Hair follicular keratinocyte (primary cell): Measurements from ENCODE around the gene NDUFA6. TPM values are rescaled to one million over a fixed set of nuclear protein-coding genes. Genes with fewer than 3 reads are reported as not detected.

Experiments used
- total RNA-seq: library from RNA; depleted of rRNA; stranded (reverse); fragments of >200 nt; gene quantifications from 2 replicates; pipeline ENCODE4 v1.2.3, GENCODE V29; 2015

The NDUFA6 gene
- 47.7 and 54.7 TPM in 2 replicates for total RNA-seq

DNA sequence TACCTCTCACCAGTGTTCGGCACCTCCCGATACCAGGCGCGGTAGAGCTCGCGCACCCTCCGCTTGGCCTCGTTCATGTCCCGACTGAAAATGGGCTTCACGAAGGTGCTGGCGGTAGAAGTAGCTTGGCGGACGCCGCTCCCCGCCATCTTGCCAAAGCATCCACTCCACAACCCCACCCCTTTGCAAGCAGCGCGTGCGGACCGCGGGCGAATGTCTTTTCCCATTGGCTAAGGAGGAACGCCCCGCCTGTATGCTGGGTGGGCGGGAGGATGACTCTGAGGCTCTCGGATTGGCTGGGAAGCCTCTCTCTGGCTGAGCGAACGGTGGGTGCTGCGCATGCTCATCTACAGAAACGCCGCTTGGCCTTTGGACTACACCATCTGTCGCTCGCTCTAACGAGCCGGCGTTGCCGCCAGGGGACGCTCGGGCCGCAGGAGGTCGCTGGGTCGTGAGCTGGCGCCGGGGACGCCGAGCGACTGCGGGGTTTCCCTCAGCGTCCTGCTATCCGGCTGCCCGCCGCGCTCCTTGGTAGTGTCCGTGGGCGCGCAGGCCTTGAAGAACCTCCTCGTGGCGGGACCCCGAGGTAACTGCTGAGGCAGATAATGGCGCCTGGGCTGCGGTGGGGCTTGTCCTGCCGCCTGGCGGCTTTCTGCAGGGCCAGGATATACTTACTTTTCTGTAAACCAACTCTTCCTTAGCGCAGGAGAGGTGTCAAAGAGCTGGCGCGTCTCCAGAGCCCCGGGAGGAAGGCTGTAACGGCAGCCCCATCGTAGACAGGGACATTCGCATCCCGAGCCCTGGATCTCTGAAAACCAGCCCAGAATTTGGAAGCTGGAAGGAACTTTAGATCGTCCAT is at the start of gene NDUFA6:
Gene NDUFA6 (minus strand): TSS at position 177 of the 859 bp plus-strand sequence. CDS start 28 bp downstream, at position 149.

DNA sequence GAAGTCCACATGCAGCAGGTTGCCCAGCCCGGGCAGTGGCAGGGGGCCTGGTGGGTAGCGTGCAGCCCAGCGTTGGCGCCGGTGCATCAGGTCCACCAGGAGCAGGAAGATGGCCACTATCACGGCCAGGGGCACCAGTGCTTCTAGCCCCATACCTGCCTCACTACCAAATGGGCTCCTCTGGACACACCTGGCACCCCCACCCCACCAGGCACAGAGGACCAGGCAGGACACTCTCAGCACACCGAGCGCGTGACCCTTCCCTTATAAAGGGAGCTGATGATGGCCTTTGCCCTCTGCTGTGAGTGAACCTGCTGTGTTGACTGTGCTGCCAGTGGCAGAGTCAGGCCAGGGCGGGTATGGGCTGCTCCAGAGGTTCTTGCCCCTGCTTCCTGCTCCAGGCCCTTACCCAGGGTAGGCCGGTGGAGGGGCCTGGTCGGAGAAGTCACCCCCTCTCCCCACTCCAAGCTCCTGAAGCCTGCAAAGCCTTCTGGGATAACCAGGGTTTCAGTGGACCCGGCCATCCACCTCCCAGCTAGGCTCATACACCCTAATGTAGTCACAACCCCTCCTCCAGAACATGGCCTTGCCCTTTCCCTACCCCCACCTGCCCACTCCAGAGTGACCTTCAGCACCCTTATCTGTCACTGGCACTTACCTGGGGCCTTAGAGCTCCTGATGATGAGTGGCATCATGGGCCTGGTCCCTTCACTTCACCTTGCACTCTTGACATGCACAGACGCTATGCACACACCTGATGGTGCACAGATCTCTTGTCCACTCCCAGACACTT is 40.3 kb upstream of the NDUFA6 start, which contains the start of gene CYP2D6:
Gene CYP2D6 (minus strand): TSS at position 172 of the 793 bp plus-strand sequence. CDS start 19 bp downstream, at position 153.

DNA sequence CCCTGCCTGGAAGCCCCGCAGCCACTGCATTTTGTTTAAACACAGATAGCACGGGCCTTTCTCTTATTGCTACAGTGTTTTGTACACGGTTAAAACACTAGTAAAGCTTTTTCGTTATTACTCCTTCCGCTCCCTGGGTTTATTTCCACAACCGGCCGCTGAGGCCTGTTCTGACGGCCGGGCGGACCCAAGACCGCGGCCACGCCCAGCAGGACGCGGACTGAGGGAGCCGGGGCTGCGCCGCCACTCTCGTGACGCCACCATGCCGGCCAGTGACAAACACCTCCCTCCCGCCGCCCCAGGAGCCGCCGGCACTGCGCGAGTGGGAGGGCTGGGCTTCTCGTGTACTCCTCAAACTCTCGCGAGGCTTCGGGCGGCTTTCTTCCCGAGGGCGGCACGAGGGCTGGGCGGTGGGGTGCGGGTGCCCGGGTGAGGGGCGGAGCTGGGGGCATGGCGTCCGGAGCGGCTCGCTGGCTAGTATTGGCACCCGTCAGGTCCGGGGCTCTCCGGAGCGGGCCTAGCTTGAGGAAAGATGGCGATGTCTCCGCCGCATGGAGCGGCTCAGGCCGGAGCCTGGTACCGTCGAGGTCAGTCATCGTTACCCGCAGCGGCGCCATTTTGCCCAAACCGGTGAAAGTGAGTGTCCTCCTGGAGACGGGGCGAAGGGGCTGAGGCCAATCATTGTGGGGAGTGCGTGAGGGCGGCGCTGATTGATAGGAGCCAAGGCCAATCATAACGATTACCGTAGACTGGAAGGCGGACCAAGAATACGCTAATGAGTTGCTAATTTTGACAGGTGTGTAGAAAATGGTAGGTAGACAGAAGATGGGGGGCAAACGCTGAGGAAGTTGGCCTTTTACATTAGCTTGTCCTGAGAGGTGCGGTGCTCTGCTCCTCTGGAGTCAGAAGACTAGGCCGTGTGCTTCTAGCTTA is 11.0 kb downstream of the NDUFA6 start, which contains the start of gene SMDT1:
Gene SMDT1 (plus strand): TSS at position 382 of the 933 bp plus-strand sequence. CDS start 69 bp downstream, at position 451.

DNA sequence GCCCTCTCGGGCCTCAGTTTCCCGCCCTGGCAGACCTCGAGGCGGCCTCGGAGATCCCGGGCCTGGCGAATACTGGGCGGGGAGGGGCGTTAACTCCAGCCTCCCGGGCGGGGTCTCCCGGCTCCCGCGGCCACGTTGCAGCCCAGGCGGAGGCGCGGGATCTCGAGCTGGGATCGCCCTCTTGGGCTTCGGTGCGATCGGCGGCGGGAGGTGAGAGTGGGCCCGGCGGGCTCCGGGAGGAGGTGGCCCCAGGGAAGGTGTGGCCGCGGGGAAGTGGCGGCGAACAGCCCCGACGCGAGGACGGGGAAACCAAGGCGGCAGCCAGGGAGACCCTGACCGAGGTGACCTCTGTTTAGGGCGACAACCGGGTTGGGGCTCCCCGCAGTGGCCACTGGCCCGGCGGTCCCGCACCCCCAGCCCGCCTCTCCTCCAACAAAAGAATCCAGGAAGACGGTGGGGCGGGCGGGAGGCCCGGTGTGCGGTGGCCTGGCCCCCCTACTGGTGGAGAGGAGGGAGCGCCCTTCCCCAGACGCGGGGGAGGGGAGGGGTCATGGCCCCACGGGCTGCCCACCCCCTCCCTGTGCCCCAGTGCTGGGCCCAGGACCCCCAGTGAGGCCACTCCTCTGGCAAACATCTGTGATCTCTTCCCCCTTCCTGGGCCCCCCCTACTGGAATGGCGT is 16.3 kb downstream of the NDUFA6 start, which contains the start of gene PHETA2:
Gene PHETA2 (plus strand): TSS at position 117 of the 680 bp plus-strand sequence. CDS start 3,046 bp downstream, outside the sequence.

DNA sequence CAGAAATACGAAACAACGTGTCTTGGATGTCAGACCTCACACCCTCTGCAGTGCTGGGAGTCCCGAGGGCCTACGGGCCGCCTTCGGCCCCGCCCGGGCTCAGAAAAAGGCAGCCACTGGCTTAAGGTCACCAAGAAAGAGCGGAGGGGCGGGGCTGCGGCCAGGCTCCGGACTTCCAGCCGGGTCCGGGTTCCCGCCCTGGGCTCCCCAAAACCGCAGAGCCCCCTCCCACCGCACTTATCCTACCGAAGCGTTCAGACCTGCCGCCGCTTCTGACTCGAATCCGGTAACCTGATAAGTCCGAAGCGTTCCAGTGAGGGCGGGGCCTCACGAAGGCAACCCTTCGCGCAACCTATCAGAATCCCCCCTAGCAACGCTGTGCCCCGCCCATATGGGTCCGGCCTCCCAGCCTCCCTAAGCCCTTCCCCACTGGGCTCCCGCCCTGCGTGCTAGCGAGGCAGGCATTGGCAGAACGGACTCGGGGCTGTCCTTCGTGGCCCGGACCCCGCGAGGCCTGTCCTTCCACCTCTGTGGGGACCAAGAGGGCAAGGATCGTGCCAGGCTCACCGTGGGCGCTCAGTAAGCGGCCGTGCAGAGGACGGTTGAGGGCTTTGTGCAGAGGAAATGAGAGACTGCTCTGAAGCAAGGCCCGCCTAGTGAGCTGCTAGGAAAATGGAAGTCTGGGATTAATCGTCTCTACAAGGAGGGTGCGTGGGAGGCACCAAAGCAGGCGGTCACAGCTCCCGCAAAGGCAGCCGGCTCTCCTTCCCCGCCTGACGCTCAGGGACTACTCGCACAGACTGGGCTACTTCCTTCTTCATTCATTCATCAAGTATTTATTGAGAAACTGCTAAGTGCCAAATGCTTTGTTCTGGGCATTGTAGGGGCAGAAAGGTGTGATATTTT is 19.8 kb downstream of the NDUFA6 start, which contains the start of gene NAGA:
Gene NAGA (minus strand): TSS at position 296 of the 906 bp plus-strand sequence. CDS start 515 bp downstream, outside the sequence.

Other genes starting within 250 kb of the NDUFA6 start
- not detected in 2 replicates for gene SHISA8, start 175.7 kb downstream of the NDUFA6 start, total RNA-seq
- 0.23 TPM in 1 of 2 replicates, not detected in the other for gene TNFRSF13C, start 164.0 kb downstream of the NDUFA6 start, total RNA-seq
- 9.0 and 35.0 TPM in 2 replicates for gene CENPM, start 143.6 kb downstream of the NDUFA6 start, total RNA-seq
- 0.08 TPM in 1 of 2 replicates, not detected in the other for gene SEPTIN3, start 121.3 kb downstream of the NDUFA6 start, total RNA-seq
- not detected in 2 replicates for gene WBP2NL, start 92.0 kb downstream of the NDUFA6 start, total RNA-seq
- 25.4 and 27.9 TPM in 2 replicates for gene NAGA, start 20.0 kb downstream of the NDUFA6 start, total RNA-seq
- gene PHETA2, start 16.5 kb downstream of the NDUFA6 start, total RNA-seq = 6.3 and 9.5 TPM in 2 replicates
- gene SMDT1, start 11.1 kb downstream of the NDUFA6 start, total RNA-seq = 3.0 and 5.1 TPM in 2 replicates
- 0.04 and 0.47 TPM in 2 replicates for gene CYP2D6, start 40.0 kb upstream of the NDUFA6 start, total RNA-seq
- 46.1 and 48.0 TPM in 2 replicates for gene TCF20, start 179.9 kb upstream of the NDUFA6 start, total RNA-seq